Upper lobe of right lung (tissue), 1 donor: ENCODE measurements around the gene SLC26A8. TPM values are rescaled to one million over a fixed set of nuclear protein-coding genes. Genes with fewer than 3 reads are reported as not detected.
A peak's percentile ranks its signal among the peaks of the same experiment; 100 is the strongest.
"Not testable (repeated sequence)": the region's sequence is repeated elsewhere in the genome, so short reads cannot be mapped to it uniquely, and the experiment has no call there.

Experiments used
- ATAC-seq: fragments of 200-7000 bp; cut with Tn5 transposase; one replicate; pipeline ENCODE4 v1.9.1; 2020; ENCODE audit warnings: mild to moderate bottlenecking, moderate library complexity
- DNase-seq: peaks from one replicate; pipeline ENCODE4 v3.0.0-alpha.2; 2020
- H3K27ac ChIP-seq: fragments of 200-600 bp; one replicate; pipeline ENCODE4 v1.8.0; 2022
- H3K27me3 ChIP-seq: fragments of 200-600 bp; one replicate; pipeline ENCODE4 v1.8.0; 2022; ENCODE audit warnings: mild to moderate bottlenecking
- H3K36me3 ChIP-seq: fragments of 200-600 bp; one replicate; pipeline ENCODE4 v1.8.0; 2022
- H3K4me1 ChIP-seq: fragments of 200-600 bp; one replicate; pipeline ENCODE4 v1.8.0; 2022
- H3K4me3 ChIP-seq: fragments of 200-600 bp; one replicate; pipeline ENCODE4 v1.8.0; 2022; ENCODE audit warnings: mild to moderate bottlenecking
- H3K9me3 ChIP-seq: fragments of 200-600 bp; one replicate; pipeline ENCODE4 v1.8.0; 2022
- CTCF ChIP-seq: fragments of 200-600 bp; IDR thresholded peaks from one replicate; pipeline ENCODE4 v1.8.0; 2022; ENCODE audit warnings: antibody characterized with exemption
- intact Hi-C: fragments of 100-400 bp; cut with DNase I; formaldehyde crosslinking; loops from one replicate; pipeline ENCODE4 v1.11.0; 2022
- total RNA-seq: library from RNA; stranded (reverse); fragmentation: NEBNext Ultra II Directional; extraction: Animal tissue kit (Norgen Biotek cat#: 25700); gene quantifications from one replicate; pipeline ENCODE4 v1.2.1, GENCODE V29; 2021
- donor health status: DM: no; HTN: yes; CAD: no; lungs with severe emphysema.

SLC26A8 gene
- total RNA-seq, 1 donor from 2014 or later: 0.52 TPM

- H3K27me3 ChIP-seq: no peaks in the 10 kb centered on the region
- no peaks in the 10 kb centered on the region for H3K36me3 ChIP-seq
- TF ChIP-seq CTCF: no peak
- ATAC-seq (no peak), DNase-seq (no peak)
- no peak overlapping the region for H3K4me3 ChIP-seq
- H3K9me3 ChIP-seq: no peaks in the 10 kb centered on the region
- peaks cover 24% of the 10 kb centered on the region for H3K4me1 ChIP-seq
- no peak overlapping the region for H3K27ac ChIP-seq
- intact Hi-C loops: no loop called here
Measured at GRCh38 chr6:35922139-35922554, 102.3 kb downstream of the SLC26A8 start.

GRCh38 chr6:35920793-35921732 is 103.4 kb downstream of the SLC26A8 start, which contains the start of gene SRPK1:
SRPK1 (minus strand) TSS chr6:35921098; CDS start chr6:35921056, 42 bp downstream.
- no peak for TF ChIP-seq CTCF
- H3K27ac ChIP-seq: peak within 1 kb of the TSS; percentile 73
- intact Hi-C loops: no loop called here
- peaks cover 24% of the 10 kb centered on the region for H3K4me1 ChIP-seq
- DNase-seq (peak; percentile 95), ATAC-seq (peak; percentile 96)
- H3K27me3 ChIP-seq: no peaks in the 10 kb centered on the region
- peak within 1 kb of the TSS; percentile 80 for H3K4me3 ChIP-seq
- no peaks in the 10 kb centered on the region for H3K36me3 ChIP-seq
- H3K9me3 ChIP-seq: no peaks in the 10 kb centered on the region

DNA sequence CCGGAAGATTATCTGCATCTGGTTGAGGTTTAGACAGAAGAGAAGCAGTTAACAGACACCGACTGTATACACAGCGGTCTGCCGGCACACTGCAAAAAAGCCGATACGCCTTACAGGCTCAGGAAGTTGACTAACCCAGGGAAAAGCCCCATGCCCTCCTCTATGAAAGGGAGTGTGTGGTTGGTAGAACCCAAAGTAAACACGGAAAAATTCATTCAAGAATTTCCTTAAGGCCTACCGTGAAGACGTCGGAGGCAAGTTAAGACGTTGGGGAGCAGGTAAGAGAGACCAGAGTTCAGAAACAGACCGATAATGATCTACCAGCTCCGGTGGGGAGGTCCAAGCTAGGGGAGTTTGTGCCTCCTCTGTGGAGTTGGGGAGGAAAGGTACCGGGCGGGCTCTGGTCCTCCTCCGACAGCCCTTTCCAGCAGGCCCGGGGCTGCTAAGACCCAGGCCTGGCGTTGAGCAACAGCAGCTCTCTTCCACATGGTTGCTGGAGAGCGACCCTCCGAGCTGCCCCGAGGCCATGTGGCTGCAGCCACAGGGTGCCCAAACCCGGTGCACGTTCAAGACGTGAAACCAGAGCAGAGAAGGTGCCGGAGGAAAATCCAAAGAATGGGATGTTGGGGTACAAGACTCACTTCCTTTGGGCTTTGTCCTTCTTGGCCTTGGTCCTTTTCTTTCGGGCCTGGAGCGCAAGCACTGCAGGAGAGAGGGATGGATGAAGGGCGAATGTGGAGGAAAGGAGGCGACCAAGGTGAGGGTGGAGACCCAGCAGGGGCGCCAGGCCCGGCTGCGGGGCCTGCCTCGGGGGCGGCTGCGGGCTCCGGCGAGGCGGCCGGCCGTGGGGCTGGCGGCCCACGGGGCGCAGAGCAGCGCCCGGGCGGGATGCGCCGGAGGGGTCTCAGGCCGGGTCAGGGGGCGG is 104.4 kb downstream of the SLC26A8 start:
- intact Hi-C loops: no loop called here
- Histone ChIP-seq H3K9me3 (no peaks in the 10 kb centered on the region), H3K36me3 (no peaks in the 10 kb centered on the region), H3K27me3 (no peaks in the 10 kb centered on the region), H3K4me3 (peak overlapping the region; percentile 80), H3K27ac (peak overlapping the region; percentile 73), H3K4me1 (peaks cover 24% of the 10 kb centered on the region)
- TF ChIP-seq CTCF: no peak
- DNase-seq (peak; percentile 66), ATAC-seq (peak; percentile 67)

- DNase-seq (no peak), ATAC-seq (peak; percentile 16)
- H3K27me3 ChIP-seq: no peaks in the 10 kb centered on the region
- no peak for TF ChIP-seq CTCF
- H3K36me3 ChIP-seq: no peaks in the 10 kb centered on the region
- intact Hi-C loops: no loop called here
- H3K4me1 ChIP-seq: peaks cover 24% of the 10 kb centered on the region
- H3K4me3 ChIP-seq: peak overlapping the region; percentile 80
- peak overlapping the region; percentile 73 for H3K27ac ChIP-seq
- no peaks in the 10 kb centered on the region for H3K9me3 ChIP-seq
Measured at GRCh38 chr6:35919085-35919826, 105.2 kb downstream of the SLC26A8 start.

- ATAC-seq, H3K27ac ChIP-seq, H3K27me3 ChIP-seq, H3K36me3 ChIP-seq, intact Hi-C loops, H3K4me3 ChIP-seq, H3K9me3 ChIP-seq, DNase-seq: not testable (repeated sequence)
- H3K4me1 ChIP-seq: peaks cover 24% of the 10 kb centered on the region
Measured at GRCh38 chr6:35916893-35917292, 107.5 kb downstream of the SLC26A8 start.
